ENCODE data around the gene RASGEF1C.

The RASGEF1C gene

GRCh38 chr5:180079702-180080466 lies 129.1 kb downstream of the RASGEF1C start:
- no peak for TF ChIP-seq CTCF (IDR thresholded peaks at IDR 0.05; ENCODE audit: low read depth, low read length, missing control alignments)
- DNase-seq (ENCODE audit: low read depth), result no peak
- in situ Hi-C loops (cut with HindIII; ENCODE audit: low sequenced_read_pairs), result loop anchor here (5.0 kb wide), 1 partner anchor 88 kb away; no protein-coding TSS in a partner anchor
- H3K4me3 ChIP-seq (ENCODE audit: low read depth, low read length), result no peak overlapping the region

DNA sequence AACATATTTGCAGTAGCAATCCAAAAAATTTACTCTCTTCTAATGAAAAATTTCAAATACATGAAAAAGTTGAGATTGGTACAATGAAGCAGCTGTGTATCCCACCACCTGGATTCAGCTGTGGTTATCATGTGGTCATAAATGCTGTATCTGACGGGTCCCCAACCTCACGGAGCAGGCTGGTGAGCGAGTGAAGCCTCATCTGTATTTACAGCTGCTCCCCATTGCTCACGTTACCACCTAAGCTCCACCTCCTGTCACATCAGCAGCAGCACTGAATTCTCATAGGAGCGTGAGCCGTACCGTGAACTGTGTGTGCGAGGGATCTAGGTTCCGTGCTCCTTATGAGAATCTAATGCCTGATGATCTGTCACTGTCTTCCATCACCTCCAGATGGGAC lies 130.7 kb downstream of the RASGEF1C start:
- no peak for DNase-seq (ENCODE audit: low read depth)
- H3K4me3 ChIP-seq (ENCODE audit: low read depth, low read length), result no peak overlapping the region
- no peak for TF ChIP-seq CTCF (IDR thresholded peaks at IDR 0.05; ENCODE audit: low read depth, low read length, missing control alignments)
- in situ Hi-C loops (cut with HindIII; ENCODE audit: low sequenced_read_pairs), result loop anchor here (5.0 kb wide), 1 partner anchor 86 kb away; no protein-coding TSS in a partner anchor

- in situ Hi-C loops (cut with HindIII; ENCODE audit: low sequenced_read_pairs), result loop anchor here (5.0 kb wide), 1 partner anchor 85 kb away; no protein-coding TSS in a partner anchor
Measured at GRCh38 chr5:180077594-180078284, 131.3 kb downstream of the RASGEF1C start.

DNA sequence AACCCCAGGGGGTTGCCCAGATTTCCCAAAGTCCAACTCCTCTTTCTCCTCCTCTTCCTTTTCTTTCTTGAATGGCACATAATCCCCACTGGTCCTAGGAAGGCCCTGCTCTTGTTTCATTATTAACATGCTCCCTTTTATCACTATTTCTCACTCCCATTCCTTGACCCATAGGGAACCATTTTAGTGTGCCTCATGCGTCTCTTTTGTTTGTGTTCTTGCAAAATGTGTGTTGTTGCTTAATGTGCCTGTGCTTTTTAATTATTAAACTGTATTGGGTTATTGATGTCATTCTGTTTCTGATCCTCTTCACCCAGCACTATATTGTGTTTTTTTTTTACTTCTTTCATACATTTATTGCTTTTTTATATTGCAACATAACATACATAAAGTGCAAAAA lies 133.3 kb downstream of the RASGEF1C start:
- in situ Hi-C loops (cut with HindIII; ENCODE audit: low sequenced_read_pairs), result loop anchor here (5.0 kb wide), 1 partner anchor 83 kb away; no protein-coding TSS in a partner anchor
- no peak for DNase-seq (ENCODE audit: low read depth)
- H3K4me3 ChIP-seq (ENCODE audit: low read depth, low read length), result no peak overlapping the region
- TF ChIP-seq CTCF (IDR thresholded peaks at IDR 0.05; ENCODE audit: low read depth, low read length, missing control alignments), result no peak

More at GRCh38 chr5:180077594-180078284, 131.3 kb downstream of the RASGEF1C start:
- H3K4me3 ChIP-seq (ENCODE audit: low read depth, low read length), result no peak overlapping the region
- no peak for DNase-seq (ENCODE audit: low read depth)
- no peak for TF ChIP-seq CTCF (IDR thresholded peaks at IDR 0.05; ENCODE audit: low read depth, low read length, missing control alignments)

DNA sequence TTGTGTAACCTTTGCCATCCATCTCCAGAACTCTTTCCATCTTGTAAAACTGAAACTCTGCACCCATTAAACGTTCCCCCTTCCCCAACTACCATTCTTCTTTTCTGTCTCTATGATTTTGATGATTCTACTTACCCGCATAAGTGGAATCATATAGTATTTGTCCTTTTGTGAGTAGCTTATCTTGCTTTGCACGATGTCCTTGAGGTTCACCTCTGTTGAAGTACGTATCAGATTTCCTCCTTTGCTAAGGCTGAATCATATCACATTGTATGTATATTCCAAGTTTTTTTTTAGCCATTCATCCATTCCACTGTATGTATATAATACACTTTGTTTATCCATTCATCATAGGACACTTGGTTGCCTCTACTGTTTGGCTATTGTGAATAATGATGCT lies 134.5 kb downstream of the RASGEF1C start:
- in situ Hi-C loops (cut with HindIII; ENCODE audit: low sequenced_read_pairs), result no loop called here
- TF ChIP-seq CTCF (IDR thresholded peaks at IDR 0.05; ENCODE audit: low read depth, low read length, missing control alignments), result no peak
- no peak for DNase-seq (ENCODE audit: low read depth)

GRCh38 chr5:180072556-180072955 lies 136.5 kb downstream of the RASGEF1C start:
- DNase-seq (ENCODE audit: low read depth), result no peak
- in situ Hi-C loops (cut with HindIII; ENCODE audit: low sequenced_read_pairs), result no loop called here
- no peak for TF ChIP-seq CTCF (IDR thresholded peaks at IDR 0.05; ENCODE audit: low read depth, low read length, missing control alignments)
- H3K4me3 ChIP-seq (ENCODE audit: low read depth, low read length), result no peak overlapping the region

More for the DNA sequence above, 134.5 kb downstream of the RASGEF1C start:
- no peak overlapping the region for H3K4me3 ChIP-seq (ENCODE audit: low read depth, low read length)

Data from astrocyte of the cerebellum (primary cell).